Stimulated activated CD4-positive, alpha-beta T cell treated with anti-CD3 and anti-CD28 coated beads, Interleukin-1b, Interleukin-23, amount 100 ng/mL, for 4 hours (primary cell): ENCODE results near the gene CLPTM1L.
"Not testable (repeated sequence)": the region's sequence is repeated elsewhere in the genome, so short reads cannot be mapped to it uniquely, and the experiment has no call there.

ENCODE experiments used
- DNase-seq, 2 donors: peaks; one replicate each; pipeline ENCODE4 v3.0.0-alpha.2; 2020; ENCODE audit warnings: low read depth in 2 of 2

The CLPTM1L gene

DNA sequence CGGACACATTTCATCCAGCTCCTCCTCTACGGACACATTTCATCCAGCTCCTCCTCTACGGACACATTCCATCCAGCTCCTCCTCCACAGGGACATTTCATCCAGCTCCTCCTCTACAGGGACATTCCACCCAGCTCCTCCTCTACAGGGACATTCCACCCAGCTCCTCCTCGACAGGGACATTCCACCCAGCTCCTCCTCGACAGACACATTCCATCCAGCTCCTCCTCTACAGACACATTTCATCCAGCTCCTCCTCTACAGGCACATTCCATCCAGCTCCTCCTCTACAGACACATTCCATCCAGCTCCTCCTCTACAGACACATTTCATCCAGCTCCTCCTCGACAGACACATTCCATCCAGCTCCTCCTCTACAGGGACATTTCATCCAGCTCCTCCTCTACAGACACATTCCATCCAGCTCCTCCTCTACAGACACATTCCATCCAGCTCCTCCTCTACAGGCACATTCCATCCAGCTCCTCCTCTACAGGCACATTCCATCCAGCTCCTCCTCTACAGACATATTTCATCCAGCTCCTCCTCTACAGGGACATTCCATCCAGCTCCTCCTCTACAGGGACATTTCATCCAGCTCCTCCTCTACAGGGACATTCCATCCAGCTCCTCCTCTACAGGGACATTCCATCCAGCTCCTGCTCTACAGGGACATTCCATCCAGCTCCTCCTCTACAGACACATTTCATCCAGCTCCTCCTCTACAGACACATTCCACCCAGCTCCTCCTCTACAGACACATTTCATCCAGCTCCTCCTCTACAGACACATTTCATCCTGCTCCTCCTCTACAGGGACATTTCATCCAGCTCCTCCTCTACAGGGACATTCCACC is 17.8 kb downstream of the CLPTM1L start:
- not testable (repeated sequence) for DNase-seq

DNA sequence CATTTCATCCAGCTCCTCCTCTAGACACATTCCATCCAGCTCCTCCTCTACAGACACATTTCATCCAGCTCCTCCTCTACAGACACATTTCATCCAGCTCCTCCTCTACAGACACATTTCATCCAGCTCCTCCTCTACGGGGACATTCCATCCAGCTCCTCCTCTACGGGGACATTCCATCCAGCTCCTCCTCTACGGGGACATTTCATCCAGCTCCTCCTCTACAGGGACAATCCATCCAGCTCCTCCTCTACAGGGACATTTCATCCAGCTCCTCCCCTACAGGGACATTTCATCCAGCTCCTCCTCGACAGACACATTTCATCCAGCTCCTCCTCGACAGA is 18.4 kb downstream of the CLPTM1L start:
- DNase-seq = not testable (repeated sequence)

DNA sequence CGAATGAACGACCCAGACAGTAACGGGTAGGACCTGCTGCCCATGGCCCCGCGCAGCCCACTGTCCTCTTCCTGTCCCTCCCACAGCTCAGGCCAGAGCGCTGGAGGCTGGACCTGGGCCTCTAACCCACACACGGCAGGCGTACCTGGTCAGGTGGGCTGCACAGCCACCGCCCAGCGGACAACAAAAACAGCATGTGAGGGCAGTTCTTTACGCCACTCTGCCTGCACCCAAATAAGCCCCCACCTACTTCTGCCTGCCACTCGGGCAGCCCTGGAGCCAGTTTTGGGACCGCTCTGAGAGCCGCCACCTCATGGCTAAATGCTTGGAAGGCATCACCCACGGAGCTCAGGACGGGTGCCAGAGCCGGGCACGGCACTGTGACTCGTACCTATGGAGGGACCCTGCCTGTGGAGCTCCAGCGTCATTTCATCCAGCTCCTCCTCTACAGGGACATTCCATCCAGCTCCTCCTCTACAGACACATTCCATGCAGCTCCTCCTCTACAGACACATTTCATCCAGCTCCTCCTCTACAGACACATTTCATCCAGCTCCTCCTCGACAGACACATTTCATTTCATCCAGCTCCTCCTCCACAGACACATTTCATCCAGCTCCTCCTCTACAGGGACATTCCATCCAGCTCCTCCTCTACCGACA is 18.9 kb downstream of the CLPTM1L start:
- DNase-seq = no peak

DNA sequence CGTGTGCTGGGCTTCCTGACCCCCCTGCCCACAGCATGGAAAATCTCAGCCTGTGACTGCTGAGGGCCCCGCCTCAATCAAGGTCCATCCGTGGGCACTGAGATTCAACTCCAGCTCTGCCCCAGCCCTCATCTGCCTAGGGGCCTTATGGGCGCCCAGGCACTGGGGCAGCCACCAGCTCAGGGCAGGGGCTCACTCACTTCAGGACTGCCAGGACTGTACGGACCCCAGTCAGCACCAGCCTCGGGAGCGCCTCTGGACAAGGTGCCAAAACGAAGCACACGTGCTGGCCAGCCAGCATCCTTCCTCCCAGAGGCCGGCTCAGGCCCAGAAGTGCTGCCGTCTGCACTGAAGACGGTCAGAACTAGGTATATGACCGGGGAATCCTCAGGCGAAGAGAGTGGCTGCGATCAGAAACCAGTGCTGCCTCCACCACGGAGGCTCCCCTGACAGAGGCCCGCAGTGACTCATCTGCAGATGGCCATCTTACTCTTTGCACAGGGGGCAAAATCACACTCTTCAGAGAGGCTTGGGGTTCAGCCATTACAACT is 19.6 kb downstream of the CLPTM1L start:
- DNase-seq = no peak

DNA sequence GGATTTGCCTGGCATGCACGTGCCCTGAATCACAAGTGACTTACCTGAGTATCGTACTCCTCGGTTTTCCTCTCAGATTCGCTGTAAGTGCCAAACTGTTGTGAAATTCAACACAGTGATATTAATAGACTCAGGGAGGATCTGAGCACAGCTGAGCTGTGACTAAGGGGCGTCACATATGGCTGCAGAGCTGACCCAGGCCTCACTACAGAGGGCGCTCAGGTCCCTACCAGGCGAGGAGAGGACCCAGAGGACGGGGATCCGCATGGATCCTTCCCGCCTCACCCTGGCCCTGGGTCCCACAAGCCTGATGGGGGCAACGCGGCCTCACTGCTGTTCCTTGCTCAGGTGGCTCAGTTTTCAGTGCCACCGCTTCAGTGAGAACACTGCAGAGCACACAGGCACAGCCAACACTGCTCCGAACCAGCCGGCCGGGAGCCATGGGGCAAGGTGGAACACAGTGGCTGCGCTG is 20.1 kb downstream of the CLPTM1L start:
- DNase-seq = no peak

DNA sequence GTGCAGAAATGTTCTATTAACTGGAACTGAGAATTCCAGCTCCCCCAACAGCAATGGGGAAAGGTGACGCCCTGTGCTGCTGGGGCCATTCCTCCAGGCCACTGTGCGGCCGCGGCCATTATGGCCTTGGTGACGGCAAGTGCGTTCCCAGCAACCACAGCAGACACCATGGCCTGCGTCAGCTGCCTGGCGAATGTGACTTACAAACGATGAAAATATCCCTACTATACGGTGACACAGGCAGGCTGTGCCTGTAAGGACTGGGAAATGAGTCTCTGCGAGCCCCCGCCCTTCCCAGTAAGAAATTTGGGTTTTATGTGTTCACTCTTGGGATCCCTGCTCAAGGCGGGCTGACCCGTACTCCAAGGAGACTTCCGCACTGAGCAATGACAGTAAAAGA is 20.6 kb downstream of the CLPTM1L start:
- no peak for DNase-seq

DNA sequence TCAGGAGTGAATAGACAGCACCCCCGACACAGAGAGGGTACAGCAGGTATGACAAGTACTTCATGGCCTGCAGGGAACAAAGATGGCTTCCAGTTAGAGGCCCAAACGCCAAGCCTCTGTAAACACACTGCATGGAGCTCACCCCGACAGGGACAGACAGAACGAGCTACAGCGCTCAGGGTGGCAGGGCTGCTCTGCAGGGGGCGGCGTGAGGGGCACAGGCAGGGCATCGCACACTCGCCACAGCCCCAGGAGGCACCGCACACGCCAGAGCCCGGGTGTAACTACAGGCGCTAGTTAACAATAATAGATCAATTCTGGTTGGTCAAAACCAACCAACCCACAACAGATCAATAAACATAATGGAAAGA is 21.1 kb downstream of the CLPTM1L start:
- DNase-seq = no peak

DNA sequence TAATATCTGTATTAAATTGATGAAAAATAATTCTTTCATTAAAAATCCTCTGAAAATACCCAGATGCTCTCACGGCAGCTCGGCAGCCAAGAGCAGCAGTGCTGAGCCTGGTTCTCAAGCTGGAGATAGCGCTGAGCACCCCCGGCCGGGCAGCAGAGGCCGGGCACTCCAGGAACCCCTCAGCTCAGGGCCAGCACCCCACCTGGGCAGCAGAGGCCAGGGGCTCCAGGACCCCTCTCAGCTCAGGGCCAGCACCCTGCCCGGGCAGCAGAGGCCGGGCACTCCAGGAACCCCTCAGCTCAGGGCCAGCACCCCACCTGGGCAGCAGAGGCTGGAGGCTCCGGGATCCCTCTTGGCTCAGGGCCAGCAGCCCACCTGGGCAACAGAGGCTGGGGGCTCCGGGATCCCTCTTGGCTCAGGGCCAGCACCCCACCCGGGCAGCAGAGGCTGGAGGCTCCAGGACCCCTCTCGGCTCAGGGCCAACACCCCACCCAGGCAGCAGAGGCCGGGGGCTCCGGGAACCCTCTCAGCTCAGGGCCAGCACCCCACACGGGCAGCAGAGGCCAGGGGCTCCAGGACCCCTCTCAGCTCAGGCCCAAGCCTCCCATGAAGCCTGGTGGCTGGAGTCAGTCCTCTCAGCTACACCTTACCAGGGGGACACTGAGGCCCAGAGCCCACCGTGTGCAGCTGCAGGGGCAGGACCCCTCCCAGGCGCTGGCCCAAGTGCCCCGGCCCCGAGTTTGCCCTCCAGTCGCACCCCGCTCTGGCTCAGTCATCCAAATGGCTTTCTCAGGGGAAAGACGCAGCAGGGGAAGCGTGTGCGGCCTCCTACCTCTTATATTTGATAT is 21.7 kb downstream of the CLPTM1L start:
- no peak for DNase-seq

DNA sequence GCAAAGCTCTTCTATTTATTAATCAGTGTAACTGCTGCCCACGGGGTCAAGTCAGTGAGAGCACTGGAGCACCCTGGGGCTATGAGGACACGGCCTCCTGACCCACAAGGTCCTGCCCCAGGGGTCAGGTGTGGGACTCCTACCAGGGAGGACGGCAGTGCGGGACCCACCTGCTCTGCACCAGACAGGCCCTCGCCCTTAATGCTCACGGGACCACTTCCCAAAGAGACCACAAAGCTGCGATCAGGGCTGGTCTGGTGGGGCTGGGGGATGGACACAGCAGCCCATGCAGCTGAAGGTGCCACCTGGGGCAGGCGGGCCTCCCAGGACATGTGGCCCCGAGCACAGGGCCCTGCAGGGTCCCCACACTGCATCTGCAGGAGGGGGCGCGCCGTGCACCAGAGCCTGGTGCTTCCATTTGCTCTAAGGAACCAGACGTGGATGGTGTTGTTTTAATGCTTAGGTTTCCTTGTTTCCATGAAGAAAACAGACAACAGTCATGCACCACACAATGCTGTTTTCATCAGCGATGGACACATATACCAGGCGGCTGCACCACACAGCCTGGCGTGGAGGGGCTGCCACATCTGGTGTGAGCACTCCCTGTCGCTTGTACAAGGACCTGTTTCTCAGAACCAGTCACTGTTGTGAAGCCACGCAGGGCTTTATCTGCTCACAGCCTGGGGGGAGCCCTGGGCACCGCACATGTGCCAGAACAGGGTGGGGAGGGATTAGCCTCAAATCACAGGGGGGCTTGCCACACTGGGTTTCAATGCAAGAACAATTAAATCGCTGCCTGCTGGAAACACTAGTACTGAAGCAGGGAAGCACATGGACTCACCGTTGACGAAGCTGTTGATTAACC is 22.6 kb downstream of the CLPTM1L start:
- no peak for DNase-seq

DNA sequence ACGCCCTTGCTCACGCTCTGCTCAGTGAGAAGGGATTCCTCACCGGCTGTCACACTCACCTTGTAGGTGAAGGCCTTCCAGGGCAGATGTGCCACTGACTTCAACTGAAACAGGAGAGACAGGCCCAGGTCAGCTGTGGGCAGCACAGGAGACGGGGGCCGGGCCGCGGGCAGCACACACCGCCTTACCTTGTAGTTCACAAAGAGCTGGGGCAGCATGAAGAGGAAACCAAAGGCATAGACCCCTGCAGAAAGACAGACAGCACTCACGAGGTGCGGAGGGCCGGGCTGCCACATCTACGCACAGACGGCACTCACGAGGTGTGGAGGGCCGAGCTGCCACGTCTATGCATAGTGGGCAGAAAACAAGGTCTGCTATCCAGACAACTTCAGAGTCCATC is 23.3 kb downstream of the CLPTM1L start:
- no peak for DNase-seq

DNA sequence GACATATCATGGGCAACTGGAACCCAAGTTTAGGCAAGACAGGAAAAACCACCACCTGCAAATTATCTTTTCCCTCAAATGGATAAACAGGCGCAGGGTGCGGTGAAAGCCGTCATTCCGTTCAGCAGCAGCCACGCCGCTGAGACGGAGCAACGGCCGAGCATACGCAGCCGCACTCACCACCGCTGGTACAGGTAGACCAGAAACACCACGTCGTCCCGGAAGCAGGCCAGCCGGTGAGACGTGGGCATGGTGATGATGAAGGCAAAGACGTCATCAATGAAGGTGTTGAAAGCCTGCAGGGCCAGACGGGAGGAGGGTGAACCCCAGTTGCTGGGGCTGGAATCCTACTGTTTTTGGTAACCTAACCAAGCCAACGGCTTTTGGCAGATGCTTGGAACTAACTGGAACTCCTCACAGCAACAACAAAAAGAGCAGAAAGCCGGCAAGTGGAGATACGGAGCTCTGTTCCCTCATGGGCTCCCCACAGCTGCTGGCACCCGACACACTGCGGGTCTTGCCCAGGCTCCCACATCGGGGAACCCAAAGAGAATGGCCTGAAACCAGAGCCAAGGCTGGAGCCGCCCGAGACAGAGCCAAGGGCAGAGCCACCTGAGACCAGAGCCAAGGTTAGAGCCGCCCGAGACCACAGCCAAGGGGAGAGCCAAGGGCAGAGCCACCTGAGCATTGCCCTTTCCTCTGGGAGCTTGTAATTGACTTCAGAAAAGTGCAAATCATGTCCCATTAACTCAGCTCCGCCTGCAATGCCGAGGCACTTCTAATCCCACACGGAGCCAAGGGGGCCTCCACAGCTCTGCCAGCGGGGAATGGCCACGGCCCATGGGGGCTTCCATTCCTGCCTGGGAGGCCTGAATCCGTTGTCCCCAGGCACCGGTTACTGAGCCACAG is 24.2 kb downstream of the CLPTM1L start:
- DNase-seq = no peak

DNA sequence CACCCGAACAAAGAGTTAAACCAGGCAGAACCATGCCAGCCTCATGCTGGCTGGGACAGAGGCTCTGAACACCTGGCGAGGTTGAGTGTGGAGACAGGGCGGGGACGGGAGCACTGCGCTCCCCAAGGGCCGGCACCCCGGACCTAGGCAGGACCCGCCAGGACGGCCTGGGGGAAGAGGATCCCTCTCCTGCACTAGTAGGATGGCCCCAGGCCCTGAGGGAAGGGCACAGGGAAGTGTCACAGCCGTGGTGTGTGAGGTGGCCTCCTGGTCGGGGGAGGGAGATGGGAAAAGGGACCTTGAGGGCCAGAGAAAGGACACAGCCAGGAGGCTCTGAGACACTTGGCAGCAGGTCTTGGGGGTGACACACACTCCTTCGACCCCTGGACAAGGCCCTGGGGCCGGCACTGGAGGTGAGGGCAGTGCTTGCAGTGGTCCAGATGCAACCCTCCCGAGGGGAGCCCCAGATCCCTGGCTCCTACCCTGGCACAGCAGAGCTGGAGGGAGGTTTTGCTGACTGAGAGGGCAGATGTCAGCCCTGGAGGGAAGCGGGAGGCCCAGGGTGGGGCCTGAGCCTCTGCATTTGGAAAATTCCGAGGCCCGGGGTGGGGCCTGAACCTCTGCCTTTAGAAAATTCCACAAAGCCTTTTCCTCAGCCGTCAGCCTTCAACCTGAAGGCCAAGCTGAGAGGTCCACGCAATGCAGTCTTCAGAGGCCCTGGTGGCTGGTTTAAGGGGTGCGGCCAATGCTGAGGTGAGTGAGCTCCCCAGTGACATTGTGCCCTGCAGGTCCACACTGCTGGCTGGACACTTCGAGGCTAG is 25.3 kb downstream of the CLPTM1L start:
- no peak for DNase-seq

DNA sequence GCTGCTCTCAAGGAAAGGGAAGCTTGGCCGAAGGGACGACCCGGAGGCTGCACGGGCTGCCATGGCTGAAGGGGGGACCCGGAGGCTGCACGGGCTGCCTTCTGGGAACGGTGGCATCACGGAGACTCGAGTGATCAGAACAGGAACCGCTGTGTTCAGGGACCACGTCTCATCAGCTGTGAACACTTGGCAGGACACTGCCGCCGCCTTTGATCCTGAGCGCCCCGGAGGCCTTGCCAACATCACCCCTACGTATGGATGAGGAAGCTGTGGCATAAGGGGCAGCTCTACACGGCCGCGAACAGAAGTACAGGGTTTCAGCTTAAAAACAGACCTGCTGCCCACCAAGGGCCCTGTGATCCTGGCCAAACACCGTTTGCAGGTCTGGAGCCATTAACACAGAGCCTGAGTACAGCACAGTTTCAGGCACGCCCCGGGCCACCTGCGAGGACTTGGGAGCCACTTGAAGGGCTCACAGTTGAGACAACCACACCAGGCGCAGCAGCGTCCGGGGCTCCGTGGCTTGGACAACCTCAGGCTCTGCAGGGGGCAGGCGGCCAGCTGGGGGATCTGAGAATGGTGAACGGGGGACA is 26.1 kb downstream of the CLPTM1L start:
- DNase-seq = no peak

DNA sequence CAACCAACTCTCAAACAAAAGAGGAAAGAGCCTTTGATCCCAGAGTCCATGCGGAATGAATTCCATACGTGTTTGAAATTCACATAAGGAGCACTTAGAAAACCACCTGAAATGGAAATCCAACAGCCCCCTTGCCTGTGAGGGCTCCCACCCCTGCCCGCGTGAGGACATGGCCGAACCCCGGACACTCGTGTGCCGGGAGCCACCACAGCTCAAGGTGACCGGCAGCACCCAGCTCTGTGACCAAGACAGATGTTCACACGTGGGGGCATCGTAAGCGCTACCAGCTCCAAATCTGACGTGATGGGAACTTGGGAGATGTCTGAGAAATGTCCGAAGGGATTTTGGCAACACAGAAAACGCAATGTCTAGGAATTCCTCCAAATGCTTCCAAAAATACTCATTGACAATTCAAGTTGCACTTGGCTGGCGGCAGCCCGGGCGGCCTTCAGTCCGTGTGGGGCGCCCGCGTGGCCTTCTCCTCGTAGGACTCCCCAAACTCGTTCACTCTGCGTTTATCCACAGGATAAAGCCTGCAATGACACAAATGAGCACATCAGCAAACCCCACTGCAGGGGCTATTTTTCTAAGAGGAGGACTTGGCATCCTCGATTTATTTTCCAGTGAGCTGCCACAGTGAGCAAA is 26.9 kb downstream of the CLPTM1L start:
- no peak for DNase-seq

DNA sequence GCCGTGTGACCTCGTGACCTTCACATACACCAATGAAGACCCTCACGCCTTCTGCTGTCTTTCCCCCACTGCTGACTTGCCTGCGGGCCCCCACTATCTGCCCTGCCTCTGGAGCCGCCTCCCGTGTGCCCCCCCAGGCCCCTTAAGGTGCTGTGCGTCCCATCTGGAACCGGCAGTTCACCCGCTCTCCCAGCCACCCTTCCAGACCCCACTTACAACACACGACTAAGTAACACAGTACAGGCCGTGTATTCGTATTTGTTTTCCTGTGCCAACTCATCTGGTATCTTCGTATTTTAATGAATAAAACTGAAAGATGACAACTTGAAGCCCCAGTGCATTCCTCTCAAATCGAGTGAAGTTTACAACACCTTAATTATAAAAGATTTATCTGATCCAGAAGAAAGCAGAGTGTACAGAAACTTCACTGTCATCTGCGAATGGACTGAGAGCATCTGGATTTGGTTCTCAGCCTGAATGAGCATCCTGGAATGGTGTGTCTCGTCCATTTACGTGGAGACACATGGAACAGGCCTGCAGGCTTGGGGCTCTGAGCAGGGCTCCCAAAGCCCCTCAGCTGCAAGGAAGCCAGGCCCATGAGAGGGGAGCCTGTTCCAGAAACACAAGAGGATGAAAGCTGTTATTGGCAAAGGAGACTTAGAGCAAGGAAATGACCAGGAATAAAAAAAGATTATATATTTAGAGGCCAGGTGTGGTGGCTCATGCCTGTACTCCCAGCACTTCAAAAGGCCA is 28.1 kb downstream of the CLPTM1L start:
- DNase-seq = no peak

DNA sequence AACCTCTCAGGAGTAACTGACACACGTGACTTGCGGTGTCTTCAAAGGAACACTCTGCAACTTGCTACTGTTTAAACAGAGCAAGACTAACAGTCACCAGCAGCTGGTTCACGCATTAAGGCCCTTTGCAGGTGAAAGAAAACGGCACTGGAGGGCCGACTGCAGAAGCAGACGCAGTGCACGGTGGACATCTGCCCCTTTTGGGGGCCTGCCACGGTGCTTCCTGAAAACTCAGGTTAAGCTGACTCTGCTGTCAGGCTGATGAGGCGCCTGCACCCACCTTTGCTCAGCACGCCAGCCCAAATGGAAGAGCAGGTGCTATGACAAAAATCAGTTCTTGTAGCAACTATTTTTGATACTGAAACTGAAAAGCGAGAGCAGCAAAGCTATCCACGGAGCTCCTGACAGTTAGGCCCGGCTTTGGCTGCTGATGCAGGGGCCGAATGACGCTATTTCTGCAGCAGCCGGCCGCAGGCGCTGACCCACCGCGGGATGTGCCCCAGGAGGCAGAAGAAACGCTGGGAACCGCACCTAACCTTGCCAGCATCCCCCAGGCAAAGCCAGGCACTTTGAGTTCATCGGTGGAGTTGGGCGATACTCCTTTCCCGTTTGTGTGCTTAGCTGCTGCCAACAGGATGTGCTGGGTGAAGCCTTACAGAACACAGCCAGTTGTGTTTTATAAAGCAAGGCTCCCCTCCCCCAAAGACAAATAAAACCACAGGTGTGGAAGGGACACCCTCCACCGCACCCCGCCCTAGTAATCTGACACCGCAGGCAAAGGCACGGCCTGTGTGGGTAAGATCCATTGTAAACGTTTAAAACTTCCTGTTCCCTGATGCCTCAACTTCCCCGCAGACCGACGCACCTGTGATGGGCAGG is 29.0 kb downstream of the CLPTM1L start:
- DNase-seq = peak in 1 of 2 donors; percentile 13
